GM06990 (cell line): ENCODE data around the gene LCN1.

Source experiments
- DNase-seq: peaks from one replicate; pipeline ENCODE4 v3.0.0-alpha.2; 2011; ENCODE audit not compliant: insufficient read length; ENCODE audit errors: extremely low read depth
- H3K27me3 ChIP-seq: replicated peaks from 2 replicates; pipeline ENCODE4 v1.6.0; 2011; ENCODE audit warnings: low read length; ENCODE audit not compliant: control insufficient read depth, insufficient read depth
- H3K36me3 ChIP-seq: 2 replicates; pipeline ENCODE4 v1.5.1; 2011; ENCODE audit warnings: low read length; ENCODE audit not compliant: control insufficient read depth, insufficient read depth
- H3K4me3 ChIP-seq: replicated peaks from 2 replicates; pipeline ENCODE4 v1.5.1; 2011; ENCODE audit warnings: low read depth, mild to moderate bottlenecking, control low read depth, low read length
- TF ChIP-seq, protein P1 (sequence below): IDR thresholded peaks from 2 replicates; pipeline ENCODE4 v1.5.1; 2011; ENCODE audit warnings: low read length, control low read depth, mild to moderate bottlenecking, inconsistent platforms; ENCODE audit not compliant: insufficient read depth, poor library complexity, severe bottlenecking

LCN1 gene

DNA sequence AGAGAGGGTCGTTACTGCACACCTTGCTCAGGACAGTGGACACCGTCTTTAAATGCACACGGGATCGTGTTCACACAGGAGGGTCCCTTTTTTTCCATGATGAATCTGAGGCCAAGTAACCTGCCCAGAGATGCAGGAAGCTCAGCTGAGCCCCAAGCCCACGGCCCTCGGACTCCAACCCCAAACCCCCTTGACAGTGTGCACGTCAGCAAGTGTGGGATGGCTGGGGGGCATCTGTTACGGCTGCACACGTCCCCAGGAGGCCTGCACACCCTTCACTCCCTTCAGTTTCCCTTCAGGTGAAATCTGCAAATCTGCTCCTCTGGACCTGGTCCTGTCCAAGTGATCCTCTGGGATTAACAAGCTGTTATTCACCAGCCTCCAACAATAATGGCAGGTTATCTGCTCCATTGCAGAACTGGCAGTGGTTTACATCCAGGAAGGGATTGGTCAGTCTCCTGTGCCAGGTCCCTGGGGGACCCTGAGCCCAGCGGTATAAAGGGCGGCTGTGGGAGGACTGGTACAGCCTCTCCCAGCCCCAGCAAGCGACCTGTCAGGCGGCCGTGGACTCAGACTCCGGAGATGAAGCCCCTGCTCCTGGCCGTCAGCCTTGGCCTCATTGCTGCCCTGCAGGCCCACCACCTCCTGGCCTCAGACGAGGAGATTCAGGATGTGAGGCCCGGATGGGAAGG, at the start of gene LCN1:
Gene LCN1, plus strand, starts transcription at position 525 of the 692 bp plus-strand sequence. Its CDS starts 58 bp downstream, at position 583.
- DNase-seq: no peak
- TF ChIP-seq, protein P1, sequence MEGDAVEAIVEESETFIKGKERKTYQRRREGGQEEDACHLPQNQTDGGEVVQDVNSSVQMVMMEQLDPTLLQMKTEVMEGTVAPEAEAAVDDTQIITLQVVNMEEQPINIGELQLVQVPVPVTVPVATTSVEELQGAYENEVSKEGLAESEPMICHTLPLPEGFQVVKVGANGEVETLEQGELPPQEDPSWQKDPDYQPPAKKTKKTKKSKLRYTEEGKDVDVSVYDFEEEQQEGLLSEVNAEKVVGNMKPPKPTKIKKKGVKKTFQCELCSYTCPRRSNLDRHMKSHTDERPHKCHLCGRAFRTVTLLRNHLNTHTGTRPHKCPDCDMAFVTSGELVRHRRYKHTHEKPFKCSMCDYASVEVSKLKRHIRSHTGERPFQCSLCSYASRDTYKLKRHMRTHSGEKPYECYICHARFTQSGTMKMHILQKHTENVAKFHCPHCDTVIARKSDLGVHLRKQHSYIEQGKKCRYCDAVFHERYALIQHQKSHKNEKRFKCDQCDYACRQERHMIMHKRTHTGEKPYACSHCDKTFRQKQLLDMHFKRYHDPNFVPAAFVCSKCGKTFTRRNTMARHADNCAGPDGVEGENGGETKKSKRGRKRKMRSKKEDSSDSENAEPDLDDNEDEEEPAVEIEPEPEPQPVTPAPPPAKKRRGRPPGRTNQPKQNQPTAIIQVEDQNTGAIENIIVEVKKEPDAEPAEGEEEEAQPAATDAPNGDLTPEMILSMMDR: no peak

GRCh38 chr9:135471791-135472640, 49.2 kb upstream of the LCN1 start:
- H3K4me3 ChIP-seq: no peak overlapping the region
- DNase-seq: no peak
- H3K36me3 ChIP-seq: no peaks in the 10 kb centered on the region
- TF ChIP-seq, protein P1: no peak
- no peaks in the 10 kb centered on the region; the same call in 1 of the 2 replicates for H3K27me3 ChIP-seq

More for the DNA sequence above, at the start of gene LCN1:
- no peaks in the 10 kb centered on the region for H3K36me3 ChIP-seq
- H3K27me3 ChIP-seq: no peaks in the 10 kb centered on the region; the same call in 1 of the 2 replicates
- H3K4me3 ChIP-seq: no peak within 1 kb of the TSS

- Histone ChIP-seq H3K4me3 (no peak overlapping the region), H3K36me3 (no peaks in the 10 kb centered on the region), H3K27me3 (no peaks in the 10 kb centered on the region; the same call in 1 of the 2 replicates)
- no peak for DNase-seq
- TF ChIP-seq, protein P1: no peak
Measured at GRCh38 chr9:135473972-135474543, 47.2 kb upstream of the LCN1 start.

DNA sequence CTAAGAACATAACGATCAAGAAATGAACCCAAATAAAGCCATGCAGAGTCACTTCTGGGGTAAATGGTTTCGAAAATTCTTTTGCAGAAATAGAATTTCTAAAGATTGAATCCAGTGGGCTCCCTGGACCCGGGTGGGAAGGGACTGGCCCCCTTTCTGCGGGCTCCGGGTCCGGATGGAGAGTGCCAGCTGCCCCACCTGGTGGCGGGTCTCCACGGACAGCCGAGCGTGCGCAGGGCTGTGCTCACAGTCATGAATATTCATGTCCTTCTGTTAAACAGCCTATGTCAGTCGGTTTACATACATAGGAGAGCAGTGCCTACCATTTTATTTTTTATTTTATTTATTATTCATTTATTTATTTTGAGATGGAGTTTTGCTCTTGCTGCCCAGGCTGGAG, 46.3 kb upstream of the LCN1 start:
- Histone ChIP-seq H3K27me3 (no peaks in the 10 kb centered on the region; the same call in 1 of the 2 replicates), H3K4me3 (no peak overlapping the region), H3K36me3 (no peaks in the 10 kb centered on the region)
- TF ChIP-seq, protein P1: peak; percentile 59
- DNase-seq: no peak

DNA sequence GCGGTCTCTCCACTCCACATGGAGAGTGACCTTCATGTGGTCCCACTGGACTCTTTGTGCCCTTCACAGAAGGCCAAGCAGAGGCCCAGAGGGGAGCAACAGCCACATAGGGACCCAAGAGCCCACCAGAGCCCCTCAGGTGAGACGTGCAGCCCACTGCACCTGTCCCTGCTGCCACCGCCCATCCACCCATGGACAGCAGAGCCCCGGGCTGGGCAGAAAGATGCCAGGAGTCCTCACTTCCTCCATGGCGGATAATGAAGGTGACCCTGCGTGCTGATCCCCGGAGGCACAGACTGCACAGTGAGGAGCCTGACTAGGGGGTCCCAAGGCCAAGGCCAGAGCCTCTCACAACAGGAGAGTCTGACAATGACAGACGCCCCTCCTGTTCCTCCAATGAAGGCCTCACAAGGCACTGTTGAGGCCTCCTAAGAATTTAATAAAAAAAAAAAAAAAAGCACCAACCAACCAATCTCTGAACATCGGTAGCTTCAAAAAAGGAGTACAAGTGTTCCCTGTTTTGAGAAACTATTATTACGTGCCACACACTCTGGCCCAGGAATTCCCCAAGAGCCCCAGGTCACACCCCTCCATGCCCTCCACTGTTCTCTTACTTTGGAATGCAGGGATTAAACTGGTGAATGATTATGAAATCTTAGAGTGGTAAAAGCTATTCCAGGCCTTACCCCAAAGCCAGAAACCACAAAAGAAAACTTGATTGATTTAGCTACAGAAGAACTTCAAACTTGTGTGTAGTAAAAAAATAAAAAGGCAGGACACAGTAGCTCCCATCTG, 44.5 kb upstream of the LCN1 start:
- H3K4me3 ChIP-seq: no peak overlapping the region
- no peak for DNase-seq
- TF ChIP-seq, protein P1: no peak

More for the DNA sequence above, 44.5 kb upstream of the LCN1 start:
- H3K27me3 ChIP-seq: no peaks in the 10 kb centered on the region; the same call in 1 of the 2 replicates
- no peaks in the 10 kb centered on the region for H3K36me3 ChIP-seq
